ENCODE data around the gene PLAC1. TPM values are rescaled to one million over a fixed set of nuclear protein-coding genes. Genes with fewer than 3 reads are reported as not detected.

The PLAC1 gene
- polyA plus RNA-seq, 3 donors = not detected

DNA sequence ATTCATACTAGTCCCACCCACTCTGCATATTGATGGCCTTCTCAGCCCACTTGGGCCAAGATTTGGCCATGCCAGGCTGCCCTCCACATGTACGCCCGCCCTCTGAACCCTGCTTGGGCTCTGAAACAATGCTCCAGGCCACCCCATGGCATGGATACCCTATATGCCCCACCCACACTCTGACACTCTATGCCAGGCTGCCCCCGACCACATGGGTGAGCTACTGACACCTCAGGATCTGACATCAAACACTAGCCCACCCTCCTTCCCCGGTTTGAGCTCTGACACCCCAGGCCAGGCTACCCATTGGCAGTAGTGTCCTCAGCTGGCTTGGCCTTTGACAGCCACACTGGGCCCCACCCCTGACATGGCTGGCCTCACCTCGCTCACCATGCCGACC, 128.8 kb downstream of the PLAC1 start:
- WGBS, 3 donors = 75 to 93% (median 90%) methylated on average over 6 of the region's 6 CpGs

DNA sequence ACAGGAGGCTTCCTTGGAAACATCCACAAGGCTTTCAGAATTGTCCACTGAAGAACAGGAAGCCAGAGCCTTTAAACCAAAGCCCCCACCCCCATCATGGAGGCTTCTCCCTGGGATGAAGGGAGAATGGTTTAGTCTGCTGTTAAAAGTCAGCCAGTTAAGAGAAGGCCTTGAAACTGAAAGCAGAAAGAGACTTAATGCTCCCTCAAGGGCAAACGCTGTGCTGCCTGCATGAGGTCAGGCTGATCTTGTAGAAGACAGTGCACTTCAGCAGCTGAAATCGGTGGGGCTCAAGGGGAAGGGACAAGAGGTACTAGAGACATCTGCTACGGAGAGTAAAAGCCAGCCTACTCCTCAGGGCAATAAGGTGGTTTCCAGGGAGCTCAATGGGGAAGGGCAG, 129.3 kb downstream of the PLAC1 start:
- H3K27ac ChIP-seq (ENCODE audit: low read depth, low read length) = no peak overlapping the region
- 31 to 52% (median 51%) methylated on average over 3 of the region's 3 CpGs for WGBS, 3 donors

More for the DNA sequence above, 128.8 kb downstream of the PLAC1 start:
- H3K27ac ChIP-seq (ENCODE audit: low read depth, low read length) = no peak overlapping the region

DNA sequence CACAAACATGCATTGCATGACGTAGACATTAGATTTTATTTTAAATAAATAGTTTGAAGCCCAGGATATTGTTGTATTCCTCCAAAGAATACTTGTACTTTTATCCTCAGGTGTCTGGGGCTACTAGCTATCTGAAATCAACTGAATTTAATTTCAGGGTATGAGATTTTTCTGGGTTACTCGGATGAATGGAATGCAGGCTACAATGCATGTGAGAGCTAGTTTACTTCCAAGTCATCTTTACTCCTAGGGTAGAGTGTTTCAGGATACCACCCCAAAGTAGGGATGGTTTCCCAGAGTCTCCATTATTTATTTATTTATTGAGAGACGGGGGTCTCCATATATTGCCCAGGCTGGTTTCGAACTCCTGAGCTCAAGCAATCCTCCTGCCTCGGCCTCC, 131.9 kb downstream of the PLAC1 start:
- H3K27ac ChIP-seq (ENCODE audit: low read depth, low read length) = no peak overlapping the region
- WGBS, 3 donors = 84 to 96% (median 89%) methylated on average over 5 of the region's 5 CpGs

- WGBS, 3 donors = 84 to 93% (median 91%) methylated on average over 15 of the region's 15 CpGs
- no peak overlapping the region for H3K27ac ChIP-seq (ENCODE audit: low read depth, low read length)
Measured at GRCh38 chrX:134525086-134525792, 133.0 kb downstream of the PLAC1 start.

DNA sequence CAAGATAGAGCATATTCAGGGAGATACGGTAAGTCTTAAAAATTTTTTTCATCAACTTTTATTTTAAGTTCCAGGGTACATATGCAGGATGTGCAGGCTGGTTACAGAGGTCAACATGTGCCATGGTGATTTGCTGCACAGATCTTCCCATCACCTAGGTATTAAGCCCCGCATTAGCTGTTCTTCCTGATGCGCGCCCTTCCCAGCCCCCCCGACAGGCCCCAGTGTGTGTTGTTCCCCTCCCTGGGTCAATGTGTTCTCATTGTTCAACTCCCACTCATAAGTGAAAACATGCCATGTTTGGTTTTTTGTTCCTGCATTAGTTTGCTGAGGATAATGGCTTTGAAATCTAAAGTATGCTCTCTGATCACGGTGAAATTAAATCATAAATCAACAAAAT, 134.1 kb downstream of the PLAC1 start:
- WGBS, 3 donors = 85 to 91% (median 90%) methylated on average over 6 of the region's 6 CpGs
- H3K27ac ChIP-seq (ENCODE audit: low read depth, low read length) = no peak overlapping the region

GRCh38 chrX:134520860-134521390, 137.3 kb downstream of the PLAC1 start:
- 72 to 81% (median 80%) methylated on average over 3 of the region's 3 CpGs for WGBS, 3 donors
- H3K27ac ChIP-seq (ENCODE audit: low read depth, low read length) = no peak overlapping the region

Other genes with a start within 250 kb of the PLAC1 start
- gene HPRT1, start 198.3 kb downstream of the PLAC1 start, polyA plus RNA-seq = 10 to 100 TPM; 16.1 to 21.0 (median 18.0) TPM
- 10 to 100 TPM in 2 of 3 donors, 1 to 10 TPM in 1; 7.0 to 19.9 (median 10.1) TPM for gene PABIR2, start 138.7 kb upstream of the PLAC1 start, polyA plus RNA-seq